ENCODE results near the gene SMAD6. TPM values are rescaled to one million over a fixed set of nuclear protein-coding genes. Genes with fewer than 3 reads are reported as not detected.

The SMAD6 gene
- total RNA-seq, 1 donor from 2014 or later = 2.7 TPM

DNA sequence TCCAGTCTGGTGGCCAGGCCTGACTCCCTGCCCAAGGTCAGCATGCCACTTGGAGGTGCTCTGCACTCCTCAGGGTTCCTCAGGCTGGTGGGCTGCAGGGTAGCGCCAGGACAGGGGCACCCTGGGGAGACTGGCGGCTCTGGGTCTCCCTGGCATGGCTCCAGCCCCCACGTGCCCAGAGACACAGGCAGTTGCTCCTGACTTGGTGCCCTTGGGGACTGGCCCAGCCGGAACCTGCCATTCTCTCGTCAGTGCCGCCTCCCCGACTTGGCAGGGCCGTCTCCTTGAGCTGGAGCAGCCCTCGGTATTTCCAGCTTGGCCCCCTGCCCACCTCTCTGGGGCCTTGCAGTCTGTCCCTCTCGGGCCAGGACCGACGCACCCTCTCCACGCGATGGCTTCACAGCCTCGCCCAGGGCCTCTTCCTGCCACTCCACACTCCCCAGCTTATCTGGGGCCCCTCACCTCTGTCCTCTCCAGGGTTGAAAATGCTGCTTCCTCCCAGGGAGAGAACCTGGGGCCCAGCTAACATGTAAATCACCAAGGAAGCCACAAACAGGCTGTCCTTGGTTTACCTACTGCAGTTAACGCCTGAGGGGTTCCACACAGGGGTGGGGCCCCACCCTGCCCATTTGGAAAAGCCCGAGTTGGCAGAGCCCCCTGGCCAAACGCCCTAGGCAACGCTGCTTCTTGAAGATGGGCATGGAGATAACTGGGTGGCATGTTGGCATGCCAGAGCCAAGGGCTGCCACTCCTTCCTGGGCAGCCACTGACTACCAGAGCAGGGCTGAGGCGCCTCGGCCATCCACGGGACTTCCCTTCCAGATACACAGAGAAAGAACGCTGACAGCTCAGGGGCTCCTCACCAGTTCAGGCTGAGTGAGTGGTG is 61.4 kb downstream of the SMAD6 start:
- H2AFZ ChIP-seq (ENCODE audit: low read depth, low read length) = no peak overlapping the region
- FAIRE-seq (no peak), DNase-seq (ENCODE audit: low read depth) (no peak)
- H3K9me3 ChIP-seq (ENCODE audit: insufficient read depth, low read depth, low read length) = no peaks in the 10 kb centered on the region
- no peaks in the 10 kb centered on the region for H3K27me3 ChIP-seq (ENCODE audit: insufficient read depth, low read length)
- H3K36me3 ChIP-seq (ENCODE audit: insufficient read depth, low read length) = no peaks in the 10 kb centered on the region
- H3K4me2 ChIP-seq (ENCODE audit: low read length) = no peak overlapping the region
- Mint-ChIP-seq H3K27me3 (ENCODE audit: low read depth, unreplicated experiment) (peaks cover 10% of the 10 kb centered on the region), H3K9me3 (ENCODE audit: unreplicated experiment) (no peaks in the 10 kb centered on the region), H3K4me1 (ENCODE audit: low read depth, unreplicated experiment) (peaks cover 34% of the 10 kb centered on the region), H3K36me3 (ENCODE audit: low read depth, unreplicated experiment) (no peaks in the 10 kb centered on the region), H3K4me3 (ENCODE audit: unreplicated experiment) (no peak overlapping the region), H3K27ac (ENCODE audit: unreplicated experiment) (no peak overlapping the region)
- peaks cover 42% of the 10 kb centered on the region for H3K4me1 ChIP-seq (ENCODE audit: insufficient read depth, low read length)
- TF ChIP-seq EZH2 (IDR thresholded peaks at IDR 0.05; ENCODE audit: insufficient read depth, low read length) = no peak
- TF ChIP-seq, protein P1, sequence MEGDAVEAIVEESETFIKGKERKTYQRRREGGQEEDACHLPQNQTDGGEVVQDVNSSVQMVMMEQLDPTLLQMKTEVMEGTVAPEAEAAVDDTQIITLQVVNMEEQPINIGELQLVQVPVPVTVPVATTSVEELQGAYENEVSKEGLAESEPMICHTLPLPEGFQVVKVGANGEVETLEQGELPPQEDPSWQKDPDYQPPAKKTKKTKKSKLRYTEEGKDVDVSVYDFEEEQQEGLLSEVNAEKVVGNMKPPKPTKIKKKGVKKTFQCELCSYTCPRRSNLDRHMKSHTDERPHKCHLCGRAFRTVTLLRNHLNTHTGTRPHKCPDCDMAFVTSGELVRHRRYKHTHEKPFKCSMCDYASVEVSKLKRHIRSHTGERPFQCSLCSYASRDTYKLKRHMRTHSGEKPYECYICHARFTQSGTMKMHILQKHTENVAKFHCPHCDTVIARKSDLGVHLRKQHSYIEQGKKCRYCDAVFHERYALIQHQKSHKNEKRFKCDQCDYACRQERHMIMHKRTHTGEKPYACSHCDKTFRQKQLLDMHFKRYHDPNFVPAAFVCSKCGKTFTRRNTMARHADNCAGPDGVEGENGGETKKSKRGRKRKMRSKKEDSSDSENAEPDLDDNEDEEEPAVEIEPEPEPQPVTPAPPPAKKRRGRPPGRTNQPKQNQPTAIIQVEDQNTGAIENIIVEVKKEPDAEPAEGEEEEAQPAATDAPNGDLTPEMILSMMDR (IDR thresholded peaks at IDR 0.05; ENCODE audit: insufficient read depth, low read depth, low read length) = no peak
- H4K20me1 ChIP-seq (ENCODE audit: insufficient read depth, low read length) = peaks cover 33% of the 10 kb centered on the region
- H3K79me2 ChIP-seq (ENCODE audit: insufficient read depth, low read length) = peaks cover 8% of the 10 kb centered on the region
- H3K4me3 ChIP-seq (ENCODE audit: insufficient read depth, low read depth, low read length) = no peak overlapping the region
- no peak overlapping the region for H3K27ac ChIP-seq (ENCODE audit: low read depth, low read length)
- H3K9ac ChIP-seq (ENCODE audit: low read length) = no peak overlapping the region

DNA sequence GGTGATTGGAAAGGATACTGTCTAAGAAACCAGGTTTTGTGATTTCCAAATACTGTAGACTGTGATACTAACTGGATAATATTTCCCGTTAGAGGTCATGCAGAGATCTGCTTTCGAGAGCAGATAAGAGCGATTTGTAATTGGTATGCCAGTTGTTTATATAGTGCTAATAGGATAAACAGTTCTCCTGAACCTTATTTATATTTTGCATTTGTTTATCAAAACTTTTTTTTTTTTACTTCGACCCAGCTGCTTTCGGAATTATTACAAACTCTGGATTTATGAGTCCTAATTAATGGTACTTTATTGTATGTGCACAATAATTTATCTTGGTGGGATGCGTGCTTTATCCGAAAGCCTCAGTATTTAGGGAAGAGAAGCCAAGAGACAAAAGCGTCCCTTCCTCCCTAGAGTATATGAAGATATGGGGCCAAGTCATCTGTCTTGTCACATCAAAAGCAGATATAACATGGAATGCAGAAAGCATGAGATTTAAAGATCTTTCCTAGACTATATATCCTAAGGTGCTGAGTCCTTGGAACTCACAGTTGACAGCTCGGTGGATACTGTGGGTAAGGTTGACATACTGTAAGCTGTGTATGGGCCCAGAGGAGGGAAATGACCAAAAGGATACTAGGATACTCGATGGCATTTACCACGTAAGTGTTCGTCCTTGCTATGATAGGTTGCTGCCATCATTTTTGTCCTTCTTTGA is 62.2 kb downstream of the SMAD6 start:
- no peaks in the 10 kb centered on the region for H3K36me3 ChIP-seq (ENCODE audit: insufficient read depth, low read length)
- H3K27ac Mint-ChIP-seq (ENCODE audit: unreplicated experiment) = no peak overlapping the region
- no peak overlapping the region for H3K4me3 Mint-ChIP-seq (ENCODE audit: unreplicated experiment)
- H3K9me3 Mint-ChIP-seq (ENCODE audit: unreplicated experiment) = no peaks in the 10 kb centered on the region
- FAIRE-seq = no peak
- H3K27ac ChIP-seq (ENCODE audit: low read depth, low read length) = no peak overlapping the region
- H2AFZ ChIP-seq (ENCODE audit: low read depth, low read length) = no peak overlapping the region
- DNase-seq (ENCODE audit: low read depth) = no peak
- no peak overlapping the region for H3K9ac ChIP-seq (ENCODE audit: low read length)
- H3K36me3 Mint-ChIP-seq (ENCODE audit: low read depth, unreplicated experiment) = no peaks in the 10 kb centered on the region
- TF ChIP-seq, protein P1 (IDR thresholded peaks at IDR 0.05; ENCODE audit: insufficient read depth, low read depth, low read length) = no peak
- TF ChIP-seq EZH2 (IDR thresholded peaks at IDR 0.05; ENCODE audit: insufficient read depth, low read length) = no peak
- H3K27me3 ChIP-seq (ENCODE audit: insufficient read depth, low read length) = no peaks in the 10 kb centered on the region
- peaks cover 8% of the 10 kb centered on the region for H3K79me2 ChIP-seq (ENCODE audit: insufficient read depth, low read length)
- no peak overlapping the region for H3K4me2 ChIP-seq (ENCODE audit: low read length)
- no peaks in the 10 kb centered on the region for H3K9me3 ChIP-seq (ENCODE audit: insufficient read depth, low read depth, low read length)
- H3K4me1 ChIP-seq (ENCODE audit: insufficient read depth, low read length) = peaks cover 42% of the 10 kb centered on the region
- H3K4me1 Mint-ChIP-seq (ENCODE audit: low read depth, unreplicated experiment) = peaks cover 31% of the 10 kb centered on the region
- H3K4me3 ChIP-seq (ENCODE audit: insufficient read depth, low read depth, low read length) = no peak overlapping the region
- peaks cover 33% of the 10 kb centered on the region for H4K20me1 ChIP-seq (ENCODE audit: insufficient read depth, low read length)
- peaks cover 9% of the 10 kb centered on the region for H3K27me3 Mint-ChIP-seq (ENCODE audit: low read depth, unreplicated experiment)

Measured in astrocyte (in vitro differentiated cells and primary cell).